H1 (cell line): ENCODE data around the gene CXADR. TPM values are rescaled to one million over a fixed set of nuclear protein-coding genes. Genes with fewer than 3 reads are reported as not detected.

Source experiments
- E2F6 ChIP-seq: IDR thresholded peaks from 2 replicates; pipeline ENCODE4 v1.6.1; 2012; ENCODE audit warnings: inconsistent platforms
- EP300 ChIP-seq, 2 experiments: IDR thresholded peaks; 1 replicate in 1 of 2; 2 replicates in 1 of 2; pipeline ENCODE4 v1.6.1; 2011 to 2012; ENCODE audit warnings: low read depth in 2 of 2, low read length in 2 of 2, mild to moderate bottlenecking in 2 of 2, borderline replicate concordance in 1 of 2, inconsistent platforms in 1 of 2, moderate library complexity in 1 of 2
- PHF8 ChIP-seq: fragments of 200-600 bp; sonication (generic); conservative IDR thresholded peaks from 2 replicates; pipeline ENCODE4 v1.7.1; 2012; ENCODE audit warnings: low read depth, mild to moderate bottlenecking, inconsistent platforms, low read length, moderate library complexity
- RAD21 ChIP-seq, 2 experiments: IDR thresholded peaks in 1 of 2; conservative IDR thresholded peaks in 1 of 2; 2 replicates each; pipeline ENCODE4 v1.6.1; 2011; ENCODE audit warnings: low read depth in 2 of 2, low read length in 2 of 2, improper control_type of control experiment in 1 of 2, inconsistent platforms in 1 of 2, mild to moderate bottlenecking in 1 of 2, moderate library complexity in 1 of 2
- SRF ChIP-seq: IDR thresholded peaks from 2 replicates; pipeline ENCODE4 v1.6.1; 2011; ENCODE audit warnings: mild to moderate bottlenecking, low read depth, low read length, moderate library complexity
- TAF1 ChIP-seq: IDR thresholded peaks from 2 replicates; pipeline ENCODE4 v1.6.1; 2011; ENCODE audit warnings: mild to moderate bottlenecking, low read depth, low read length
- TBP ChIP-seq: IDR thresholded peaks from 2 replicates; pipeline ENCODE4 v1.6.1; 2011; ENCODE audit warnings: low read depth, low read length, improper control_type of control experiment
- USF2 ChIP-seq: IDR thresholded peaks from 2 replicates; pipeline ENCODE4 v1.6.1; 2011; ENCODE audit warnings: low read length, improper control_type of control experiment
- polyA plus RNA-seq, 7 experiments: library from polyadenylated mRNA; depleted of rRNA in 3 of 7; stranded (reverse) in 5 of 7; unstranded in 2 of 7; fragments of >200 nt in 5 of 7; fragments of 200-250 nt in 2 of 7; gene quantifications; 1 replicate in 5 of 7; 2 replicates in 1 of 7; 4 replicates in 1 of 7; pipeline versions ENCODE4 v1.2.1 to v1.2.3, GENCODE V29; 2011 to 2013; ENCODE audit warnings: missing spikeins in 2 of 7, mixed read lengths in 2 of 7
- total RNA-seq: library from RNA; stranded (reverse); fragmentation: NEBNext Ultra II Directional; extraction: Animal tissue kit (Norgen Biotek cat#: 25700); gene quantifications from 2 replicates; pipeline ENCODE4 v1.2.1, GENCODE V29; 2021

CXADR gene
- total and polyA plus RNA-seq, 2 of the 8 experiments (the other 6 are each of a cell fraction or from before 2014, with no cell fraction given), result 45.6 to 145 TPM

GRCh38 chr21:17527711-17528110, 14.9 kb downstream of the CXADR start (continued):
- TF ChIP-seq RAD21 (IDR thresholded peaks at IDR 0.05 in 1 of 2, conservative IDR thresholded peaks at IDR 0.05 in 1 of 2; ENCODE audit: low read depth in 2 of 2, low read length in 2 of 2), result no peak
- TF ChIP-seq E2F6, result no peak
- TF ChIP-seq EP300 (IDR thresholded peaks at IDR 0.05; ENCODE audit: borderline replicate concordance in 1 of 2, low read depth in 2 of 2, low read length in 2 of 2), result no peak
- no peak for TF ChIP-seq SRF
- no peak for TF ChIP-seq USF2
- no peak for TF ChIP-seq PHF8
- no peak for TF ChIP-seq TAF1
- TF ChIP-seq TBP, result no peak
- TF ChIP-seq, all 59 proteins: peak for 0
